GM21526 (cell line): ENCODE measurements around the gene EMP2.
A peak's percentile ranks its signal among the peaks of the same experiment; 100 is the strongest.
"Not testable (repeated sequence)": the region's sequence is repeated elsewhere in the genome, so short reads cannot be mapped to it uniquely, and the experiment has no call there.

ENCODE experiments used
- ATAC-seq: cut with Tn5 transposase; IDR thresholded peaks from one replicate; pipeline ENCODE4 v1.9.1; 2021; ENCODE audit warnings: moderate library complexity; ENCODE audit not compliant: unreplicated experiment, low FRiP score

EMP2 gene

GRCh38 chr16:10525214-10525825 lies 55.1 kb downstream of the EMP2 start:
- no peak for ATAC-seq

GRCh38 chr16:10522966-10523365 lies 57.4 kb downstream of the EMP2 start:
- ATAC-seq, result no peak

GRCh38 chr16:10521681-10522274 lies 58.6 kb downstream of the EMP2 start:
- no peak for ATAC-seq

GRCh38 chr16:10520869-10521578 lies 59.4 kb downstream of the EMP2 start:
- ATAC-seq, result no peak

GRCh38 chr16:10519929-10520868 lies 60.2 kb downstream of the EMP2 start:
- no peak for ATAC-seq

- ATAC-seq, result no peak
Measured at GRCh38 chr16:10519297-10519696, 61.1 kb downstream of the EMP2 start.

GRCh38 chr16:10518479-10519041 lies 61.8 kb downstream of the EMP2 start:
- no peak for ATAC-seq

- no peak for ATAC-seq
Measured at GRCh38 chr16:10517868-10518267, 62.5 kb downstream of the EMP2 start.

- ATAC-seq, result no peak
Measured at GRCh38 chr16:10514369-10515055, 65.9 kb downstream of the EMP2 start.

GRCh38 chr16:10511829-10512228 lies 68.6 kb downstream of the EMP2 start:
- ATAC-seq, result no peak

- ATAC-seq, result no peak
Measured at GRCh38 chr16:10510279-10510678, 70.1 kb downstream of the EMP2 start.

GRCh38 chr16:10509534-10510025 lies 70.8 kb downstream of the EMP2 start:
- peak; percentile 87 for ATAC-seq

GRCh38 chr16:10505286-10505685 lies 75.1 kb downstream of the EMP2 start:
- ATAC-seq, result not testable (repeated sequence)

GRCh38 chr16:10504404-10504885 lies 76.0 kb downstream of the EMP2 start:
- no peak for ATAC-seq

- ATAC-seq, result no peak
Measured at GRCh38 chr16:10502776-10503175, 77.6 kb downstream of the EMP2 start.

- no peak for ATAC-seq
Measured at GRCh38 chr16:10501016-10501607, 79.3 kb downstream of the EMP2 start.

- no peak for ATAC-seq
Measured at GRCh38 chr16:10500582-10500981, 79.8 kb downstream of the EMP2 start.

- no peak for ATAC-seq
Measured at GRCh38 chr16:10497132-10498101, 83.0 kb downstream of the EMP2 start.
